A549 (cell line): ENCODE measurements around the gene MAN1C1. TPM values are rescaled to one million over a fixed set of nuclear protein-coding genes. Genes with fewer than 3 reads are reported as not detected.

Source experiments
- ATAC-seq, 2 experiments: fragments of 200-7000 bp in 1 of 2; fragments of >200 bp in 1 of 2; cut with Nextera tagmentation in 1 of 2; cut with Tn5 transposase in 1 of 2; 3 replicates each; pipeline versions ENCODE4 v1.8.0 to v1.9.1; 2018 to 2020; ENCODE audit warnings: mild to moderate bottlenecking in 1 of 2, moderate library complexity in 1 of 2
- CTCF ChIA-PET: fragments of 300-600 bp; sonication (Branson Sonifier 250); formaldehyde crosslinking; extraction: SDS; loops from one replicate; lab custom pipeline; 2021; ENCODE audit warnings: antibody characterized with exemption, inconsistent platforms; lab: Yijun Ruan, JAX
- POLR2A ChIA-PET: fragments of 350-600 bp; formaldehyde crosslinking; extraction: SDS; loops from one replicate; lab custom pipeline; 2021; ENCODE audit warnings: antibody characterized with exemption, inconsistent platforms; lab: Yijun Ruan, JAX
- DNase-seq, 2 experiments: peaks; one replicate each; pipeline versions ENCODE4 v3.0.0 to v3.0.0-alpha.2; 2011 to 2016; ENCODE audit warnings: low read depth in 1 of 2, low spot score in 1 of 2
- FAIRE-seq: peaks from 2 replicates; lab custom pipeline; 2011; peaks lifted over from hg19 to GRCh38; lab: Jason Lieb, UNC
- H3K27ac ChIP-seq, 2 experiments: fragments of >200 bp; sonication (Bioruptor Twin); formaldehyde crosslinking; 3 replicates each; pipeline ENCODE4 v1.5.1; 2016 to 2017
- H3K4me1 ChIP-seq: fragments of >200 bp; sonication (Bioruptor Twin); formaldehyde crosslinking; 3 replicates; pipeline ENCODE4 v1.6.1; 2016
- H3K4me2 ChIP-seq: fragments of >200 bp; sonication (Bioruptor Twin); formaldehyde crosslinking; 3 replicates; pipeline ENCODE4 v1.6.1; 2016
- H3K4me3 ChIP-seq: fragments of >200 bp; sonication (Bioruptor Twin); formaldehyde crosslinking; 3 replicates; pipeline ENCODE4 v1.5.1; 2016
- H3K9me3 ChIP-seq: fragments of >200 bp; sonication (Bioruptor Twin); formaldehyde crosslinking; 3 replicates; pipeline ENCODE4 v1.6.1; 2016
- CBX2 ChIP-seq: fragments of 200-600 bp; sonication (generic); IDR thresholded peaks from 2 replicates; pipeline ENCODE4 v1.6.1; 2016; ENCODE audit warnings: low read depth, mild to moderate bottlenecking, borderline replicate concordance
- CHD2 ChIP-seq: fragments of 150-350 bp; IDR thresholded peaks from 2 replicates; pipeline ENCODE4 v1.6.1; 2014; ENCODE audit warnings: low read length; ENCODE audit not compliant: partially characterized antibody
- E2F6 ChIP-seq: IDR thresholded peaks from 2 replicates; pipeline ENCODE4 v1.6.1; 2012; ENCODE audit warnings: low read depth, borderline replicate concordance
- EHF ChIP-seq: fragments of 250-450 bp; sonication (Bioruptor Pico); IDR thresholded peaks from 2 replicates; pipeline ENCODE4 v1.5.0; 2020; ENCODE audit warnings: mild to moderate bottlenecking
- FOSB ChIP-seq: fragments of 250-450 bp; sonication (Bioruptor Pico); IDR thresholded peaks from 2 replicates; pipeline ENCODE4 v1.5.0; 2020; ENCODE audit warnings: mild to moderate bottlenecking, moderate library complexity
- FOSL2 ChIP-seq, 2 experiments: fragments of 450-650 bp in 1 of 2; fragments of >200 bp in 1 of 2; sonication (Bioruptor Twin) in 1 of 2; formaldehyde crosslinking; IDR thresholded peaks; 2 replicates each; pipeline versions ENCODE4 v1.5.0 to v1.6.1; 2016 to 2020; ENCODE audit warnings: mild to moderate bottlenecking in 1 of 2, moderate library complexity in 1 of 2
- FOXS1 ChIP-seq: fragments of 250-450 bp; sonication (Bioruptor Pico); IDR thresholded peaks from 2 replicates; pipeline ENCODE4 v1.5.0; 2020; ENCODE audit warnings: mild to moderate bottlenecking, moderate library complexity
- GATA3 ChIP-seq: IDR thresholded peaks from 2 replicates; pipeline ENCODE4 v1.6.1; 2012; ENCODE audit warnings: borderline replicate concordance
- HDAC2 ChIP-seq: fragments of 200-600 bp; sonication (generic); IDR thresholded peaks from 2 replicates; pipeline ENCODE4 v1.6.1; 2016
- HEYL ChIP-seq: fragments of 250-450 bp; sonication (Bioruptor Pico); IDR thresholded peaks from 2 replicates; pipeline ENCODE4 v1.8.0; 2021; ENCODE audit warnings: mild to moderate bottlenecking, moderate library complexity
- HOXA7 ChIP-seq: fragments of 250-450 bp; sonication (Bioruptor Pico); IDR thresholded peaks from 2 replicates; pipeline ENCODE4 v1.5.0; 2020; ENCODE audit warnings: mild to moderate bottlenecking, moderate library complexity
- JUN ChIP-seq, 2 experiments: fragments of >200 bp; sonication (Bioruptor Twin); formaldehyde crosslinking; IDR thresholded peaks; 2 replicates in 1 of 2; 3 replicates in 1 of 2; pipeline ENCODE4 v1.6.1; 2016 to 2017
- KDM5A ChIP-seq: fragments of 200-600 bp; sonication (generic); IDR thresholded peaks from 2 replicates; pipeline ENCODE4 v1.6.1; 2016; ENCODE audit warnings: antibody characterized with exemption, mild to moderate bottlenecking
- MYC ChIP-seq: IDR thresholded peaks from 2 replicates; pipeline ENCODE4 v1.6.1; 2012; ENCODE audit warnings: mild to moderate bottlenecking, inconsistent platforms, low read length, improper control_type of control experiment, borderline replicate concordance
- NR3C1 ChIP-seq: fragments of >200 bp; sonication (Bioruptor Twin); formaldehyde crosslinking; IDR thresholded peaks from 3 replicates; pipeline ENCODE4 v1.6.1; 2017
- PBX3 ChIP-seq: IDR thresholded peaks from 2 replicates; pipeline ENCODE4 v1.6.1; 2012
- POLR2AphosphoS2 ChIP-seq: conservative IDR thresholded peaks from 2 replicates; pipeline ENCODE4 v1.6.1; 2012; ENCODE audit warnings: low read length, improper control_type of control experiment, inconsistent platforms
- RCOR1 ChIP-seq: fragments of 150-350 bp; IDR thresholded peaks from 2 replicates; pipeline ENCODE4 v1.6.1; 2014; ENCODE audit warnings: antibody characterized with exemption, low read length, low read depth
- RFX5 ChIP-seq: fragments of 450-650 bp; IDR thresholded peaks from 2 replicates; pipeline ENCODE4 v1.7.1; 2014; ENCODE audit warnings: antibody characterized with exemption, mild to moderate bottlenecking, moderate library complexity
- SREBF2 ChIP-seq: fragments of 450-650 bp; IDR thresholded peaks from 2 replicates; pipeline ENCODE4 v1.6.1; 2014; ENCODE audit warnings: mild to moderate bottlenecking, moderate library complexity
- TP53 ChIP-seq: fragments of 250-450 bp; sonication (Bioruptor Pico); IDR thresholded peaks from 2 replicates; pipeline ENCODE4 v1.5.0; 2021; ENCODE audit warnings: mild to moderate bottlenecking, moderate library complexity
- ZFP36 ChIP-seq: fragments of 450-650 bp; IDR thresholded peaks from 2 replicates; pipeline ENCODE4 v1.6.1; 2014; ENCODE audit warnings: borderline replicate concordance; ENCODE audit not compliant: partially characterized antibody
- ZSCAN20 ChIP-seq: fragments of 250-450 bp; sonication (Bioruptor Pico); IDR thresholded peaks from 2 replicates; pipeline ENCODE4 v1.8.0; 2022; ENCODE audit warnings: mild to moderate bottlenecking, moderate library complexity
- WGBS: methylation state at CpG from one replicate; pipeline ENCODE4 v1.1.6; 2017; ENCODE audit errors: missing lambda C conversion rate; 5-methylcytosine and 5-hydroxymethylcytosine counted together
- polyA plus RNA-seq, 4 experiments: library from polyadenylated mRNA; depleted of rRNA in 3 of 4; stranded (reverse); fragments of >200 nt; fragmentation: RNase III in 1 of 4; extraction: RNeasy Plus Mini Kit Qiagen cat#74134 plus additional on column Dnase treatment in 1 of 4; gene quantifications; 2 replicates in 3 of 4; 3 replicates in 1 of 4; pipeline ENCODE4 v1.2.3, GENCODE V29; 2011 to 2017
- TF ChIP-seq, protein P1 (sequence below): fragments of 150-350 bp; IDR thresholded peaks from 2 replicates; pipeline ENCODE4 v1.6.1; 2014; ENCODE audit warnings: low read depth, mild to moderate bottlenecking, low read length
- TF ChIP-seq, protein P2 (sequence below): fragments of >200 bp; sonication (Bioruptor Twin); formaldehyde crosslinking; IDR thresholded peaks from 3 replicates; pipeline ENCODE4 v1.6.1; 2016

The MAN1C1 gene
- polyA plus RNA-seq, 2 of the 4 experiments (the other 2 are of a cell fraction) = 0.22 to 0.27 TPM

GRCh38 chr1:25648681-25649440 lies 32.3 kb downstream of the MAN1C1 start:
- 46% methylated on average over 6 of the region's 6 CpGs for WGBS
- FAIRE-seq = no peak
- POLR2A ChIA-PET = no interaction called here

GRCh38 chr1:25649505-25650288 lies 33.1 kb downstream of the MAN1C1 start:
- CTCF ChIA-PET = no interaction called here
- DNase-seq = no peak
- 44% methylated on average over 11 of the region's 11 CpGs for WGBS
- Histone ChIP-seq H3K27ac (no peak overlapping the region), H3K4me1 (no peaks in the 10 kb centered on the region), H3K4me2 (no peak overlapping the region), H3K9me3 (no peaks in the 10 kb centered on the region), H3K4me3 (no peak overlapping the region)
- POLR2A ChIA-PET = no interaction called here
- no peak for ATAC-seq
- no peak for FAIRE-seq
- TF ChIP-seq ZFP36 (no peak), GATA3 (no peak), SREBF2 (no peak), RCOR1 (no peak), JUN (IDR thresholded peaks at IDR 0.05) (no peak), FOSB (CRISPR knock-in tag) (no peak), CHD2 (no peak), MYC (no peak), RFX5 (no peak), HOXA7 (CRISPR knock-in tag) (no peak), CBX2 (no peak), NR3C1 (no peak), KDM5A (no peak), FOXS1 (CRISPR knock-in tag) (no peak), ZSCAN20 (CRISPR knock-in tag) (no peak), HDAC2 (no peak), TP53 (CRISPR knock-in tag) (no peak), POLR2AphosphoS2 (no peak)
- TF ChIP-seq, protein P1, sequence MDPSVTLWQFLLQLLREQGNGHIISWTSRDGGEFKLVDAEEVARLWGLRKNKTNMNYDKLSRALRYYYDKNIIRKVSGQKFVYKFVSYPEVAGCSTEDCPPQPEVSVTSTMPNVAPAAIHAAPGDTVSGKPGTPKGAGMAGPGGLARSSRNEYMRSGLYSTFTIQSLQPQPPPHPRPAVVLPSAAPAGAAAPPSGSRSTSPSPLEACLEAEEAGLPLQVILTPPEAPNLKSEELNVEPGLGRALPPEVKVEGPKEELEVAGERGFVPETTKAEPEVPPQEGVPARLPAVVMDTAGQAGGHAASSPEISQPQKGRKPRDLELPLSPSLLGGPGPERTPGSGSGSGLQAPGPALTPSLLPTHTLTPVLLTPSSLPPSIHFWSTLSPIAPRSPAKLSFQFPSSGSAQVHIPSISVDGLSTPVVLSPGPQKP = no peak

More at GRCh38 chr1:25648681-25649440, 32.3 kb downstream of the MAN1C1 start:
- no peaks in the 10 kb centered on the region for H3K4me1 ChIP-seq
- CTCF ChIA-PET = no interaction called here
- TF ChIP-seq CHD2 (no peak), EHF (CRISPR knock-in tag) (no peak)
- TF ChIP-seq, all 56 proteins: peak for 0
- Histone ChIP-seq H3K4me3 (no peak overlapping the region), H3K27ac (no peak overlapping the region), H3K9me3 (no peaks in the 10 kb centered on the region), H3K4me2 (no peak overlapping the region)
- ATAC-seq (no peak), DNase-seq (no peak)

GRCh38 chr1:25650289-25650576 lies 33.6 kb downstream of the MAN1C1 start:
- ATAC-seq (no peak), DNase-seq (no peak), FAIRE-seq (no peak)
- WGBS = 73% methylated on average over 5 of the region's 5 CpGs
- Histone ChIP-seq H3K4me3 (no peak overlapping the region), H3K4me1 (no peaks in the 10 kb centered on the region), H3K9me3 (no peaks in the 10 kb centered on the region), H3K27ac (no peak overlapping the region), H3K4me2 (no peak overlapping the region)
- CTCF ChIA-PET = interaction anchor here (0.6 to 1.2 kb wide), 3 partner anchors 32 to 144 kb away, joined by 3 read pairs; no protein-coding TSS in a partner anchor
- TF ChIP-seq FOSL2 (IDR thresholded peaks at IDR 0.05) (no peak), FOSL2 (CRISPR knock-in tag; IDR thresholded peaks at IDR 0.05) (no peak), MYC (no peak), PBX3 (no peak), HEYL (no peak), RFX5 (no peak), E2F6 (no peak), NR3C1 (no peak)
- TF ChIP-seq, protein P2, sequence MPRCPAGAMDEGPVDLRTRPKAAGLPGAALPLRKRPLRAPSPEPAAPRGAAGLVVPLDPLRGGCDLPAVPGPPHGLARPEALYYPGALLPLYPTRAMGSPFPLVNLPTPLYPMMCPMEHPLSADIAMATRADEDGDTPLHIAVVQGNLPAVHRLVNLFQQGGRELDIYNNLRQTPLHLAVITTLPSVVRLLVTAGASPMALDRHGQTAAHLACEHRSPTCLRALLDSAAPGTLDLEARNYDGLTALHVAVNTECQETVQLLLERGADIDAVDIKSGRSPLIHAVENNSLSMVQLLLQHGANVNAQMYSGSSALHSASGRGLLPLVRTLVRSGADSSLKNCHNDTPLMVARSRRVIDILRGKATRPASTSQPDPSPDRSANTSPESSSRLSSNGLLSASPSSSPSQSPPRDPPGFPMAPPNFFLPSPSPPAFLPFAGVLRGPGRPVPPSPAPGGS = no peak
- POLR2A ChIA-PET = no interaction called here
